Hematopoietic multipotent progenitor cell (in vitro differentiated cells): Measurements from ENCODE around the gene KANSL3. TPM values are rescaled to one million over a fixed set of nuclear protein-coding genes. Genes with fewer than 3 reads are reported as not detected.
"Not testable (repeated sequence)": the region's sequence is repeated elsewhere in the genome, so short reads cannot be mapped to it uniquely, and the experiment has no call there.

Experiments used
- DNase-seq, 3 donors: peaks; one replicate each; pipeline ENCODE4 v3.0.0-alpha.2; 2011 to 2015; ENCODE audit warnings: low read depth in 2 of 3, low spot score in 2 of 3
- total RNA-seq: library from RNA; depleted of rRNA; stranded (reverse); fragments of >200 nt; gene quantifications from one replicate; pipeline ENCODE4 v1.2.3, GENCODE V29; 2012

Gene KANSL3
- total RNA-seq, 1 donor = 72.7 TPM

DNA sequence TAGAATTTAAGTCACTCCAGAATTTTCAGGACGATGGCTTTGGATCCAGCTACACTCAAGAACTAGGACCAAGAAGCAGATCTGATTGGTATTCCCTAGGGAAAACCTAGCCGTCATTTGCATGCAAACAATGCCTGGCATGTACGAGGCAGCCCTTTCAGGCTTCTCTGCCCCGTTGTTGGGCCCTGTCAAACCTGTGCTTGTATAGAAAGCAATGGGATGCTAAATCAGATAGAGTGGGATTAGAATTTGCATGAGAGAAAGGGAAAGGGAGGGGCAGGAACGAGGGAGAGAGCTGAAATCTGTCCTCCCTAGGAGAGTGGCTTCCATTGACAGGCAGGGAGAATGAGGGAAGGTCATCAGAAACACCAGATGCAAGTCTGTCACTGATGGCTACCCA lies 73.0 kb downstream of the KANSL3 start:
- DNase-seq = no peak

DNA sequence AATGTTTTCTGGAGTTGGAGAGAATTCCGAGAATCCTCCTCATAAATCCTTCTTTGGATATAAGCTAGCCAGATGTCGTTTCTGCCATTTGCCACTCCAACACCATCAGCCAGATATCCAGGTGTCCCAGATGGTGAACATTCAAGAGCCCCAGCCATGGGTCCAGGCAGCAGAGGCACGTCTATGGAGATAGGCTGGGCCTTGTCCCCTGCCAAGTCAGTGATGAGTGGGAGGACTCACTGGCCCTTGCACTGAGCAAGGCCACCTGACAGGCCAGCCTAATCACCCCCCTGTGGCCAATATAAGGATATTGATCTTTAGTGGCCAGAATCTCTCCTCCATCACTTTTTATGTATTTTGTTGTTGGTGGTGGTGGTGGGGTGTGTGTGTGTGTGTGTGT lies 73.5 kb downstream of the KANSL3 start:
- DNase-seq = no peak

DNA sequence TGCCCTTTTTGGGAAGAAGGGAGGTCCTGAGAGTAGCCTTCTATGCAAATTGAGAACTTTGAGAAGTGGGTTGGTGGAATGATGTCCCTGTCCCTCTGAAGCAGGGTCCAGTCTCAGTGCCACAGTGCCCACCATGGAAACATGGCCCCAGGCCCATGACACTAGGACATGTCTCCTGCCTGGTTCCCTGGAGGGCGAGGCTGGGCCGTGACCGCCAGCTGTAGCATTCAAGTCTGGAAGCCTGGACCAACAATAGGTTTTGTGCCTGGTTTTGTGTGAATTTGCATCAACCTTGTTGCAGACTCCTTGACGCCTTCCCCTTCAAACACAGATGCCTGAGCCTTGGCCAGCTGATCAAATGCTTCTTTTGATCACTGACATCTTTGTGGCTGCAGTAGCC lies 74.1 kb downstream of the KANSL3 start:
- no peak for DNase-seq

DNA sequence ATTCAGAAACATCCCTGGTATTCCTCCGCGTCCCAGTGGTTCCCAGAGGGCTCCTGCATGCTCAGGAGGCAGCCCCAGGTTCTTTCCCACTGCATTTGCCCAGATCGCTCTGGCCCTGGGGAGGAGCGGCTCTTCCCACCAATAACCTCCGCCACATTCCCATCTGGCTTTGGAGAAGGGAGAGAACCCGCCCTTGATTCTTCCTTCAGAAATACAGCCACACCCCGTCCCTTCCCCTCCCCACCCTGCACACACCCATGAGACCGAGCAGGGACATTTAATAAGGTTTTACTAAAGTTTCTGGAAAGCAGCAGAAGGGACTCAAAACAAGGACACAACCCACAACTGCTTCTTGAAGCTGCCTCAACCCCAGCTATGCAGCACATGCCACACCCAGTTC lies 79.6 kb downstream of the KANSL3 start:
- DNase-seq = no peak

DNA sequence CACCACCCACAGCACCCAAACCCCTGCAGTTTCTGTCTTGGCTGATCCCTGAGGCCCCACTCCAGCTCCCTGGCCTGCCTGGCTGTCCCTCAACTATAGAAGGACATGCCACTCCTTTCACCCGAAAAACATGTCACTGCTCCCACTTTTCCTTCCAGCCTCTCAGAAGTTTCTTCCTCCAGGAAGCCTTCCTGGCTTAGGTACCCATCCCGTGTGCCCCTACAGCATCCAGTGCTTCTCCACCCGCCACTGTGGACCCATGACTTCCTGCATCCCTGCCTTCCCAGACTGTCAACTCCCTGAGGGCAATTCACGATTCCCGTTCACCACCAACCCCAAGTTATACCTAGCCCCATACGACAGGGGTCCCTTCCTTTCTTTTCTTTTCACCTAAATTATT lies 80.1 kb downstream of the KANSL3 start:
- no peak for DNase-seq

DNA sequence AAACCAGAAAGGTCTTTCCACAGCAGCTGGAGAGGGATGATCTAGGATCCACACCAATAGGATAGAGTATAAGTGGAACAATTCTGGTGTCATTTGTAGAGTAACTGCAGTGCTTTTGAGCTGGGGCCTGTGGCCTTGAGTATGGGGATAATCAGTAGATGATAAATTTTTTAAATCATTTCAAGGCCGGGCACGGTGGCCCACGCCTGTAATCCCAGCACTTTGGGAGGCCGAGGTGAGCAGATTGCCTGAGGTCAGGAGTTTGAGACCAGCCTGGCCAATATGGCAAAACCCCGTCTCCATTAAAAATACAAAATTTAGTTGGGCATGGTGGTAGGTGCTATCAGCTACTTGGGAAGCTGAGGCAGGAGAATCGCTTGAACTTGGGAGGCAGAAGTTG lies 80.7 kb downstream of the KANSL3 start:
- DNase-seq = not testable (repeated sequence)

DNA sequence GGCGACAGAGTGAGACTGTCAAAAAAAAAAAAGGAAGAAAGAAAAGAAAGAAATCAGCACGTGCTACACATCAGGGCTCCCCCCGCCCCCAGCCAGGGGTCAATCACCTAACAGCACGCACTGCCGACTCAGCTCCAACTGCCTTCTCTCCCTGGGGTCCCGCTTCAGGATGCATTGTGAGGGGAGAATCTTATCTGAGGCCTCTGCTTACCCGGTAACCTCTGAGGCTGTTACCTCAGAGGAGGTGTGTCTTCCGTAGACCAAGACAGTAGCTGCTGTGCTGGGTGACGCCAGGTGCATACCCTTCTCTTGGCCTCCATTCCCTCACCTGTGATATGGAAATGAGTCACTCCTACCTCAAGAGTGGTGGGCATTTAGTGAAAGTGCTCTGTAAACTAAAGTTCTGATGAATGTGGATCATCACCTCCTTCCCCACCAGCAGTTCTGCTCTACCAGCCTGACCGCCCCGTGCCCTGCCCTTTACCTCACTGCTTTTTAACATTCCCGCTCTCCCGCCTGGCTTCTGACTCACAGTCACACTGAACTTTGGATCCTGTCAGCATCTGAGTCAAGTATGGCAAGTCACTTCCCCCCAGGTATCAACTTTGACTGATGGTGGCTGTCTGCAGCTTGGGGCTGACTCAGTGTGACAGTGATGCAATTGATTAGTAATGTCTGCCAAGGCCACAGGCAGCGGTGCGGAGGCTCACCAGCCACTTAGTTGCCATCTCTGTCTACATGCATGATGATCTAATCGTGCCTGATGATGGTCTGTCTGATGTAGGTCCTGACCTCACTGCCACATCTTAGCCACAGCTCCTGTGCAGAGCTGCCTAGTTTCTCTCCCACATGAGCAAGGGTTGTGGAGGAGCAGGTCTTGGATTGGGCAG lies 81.4 kb downstream of the KANSL3 start:
- DNase-seq = no peak

DNA sequence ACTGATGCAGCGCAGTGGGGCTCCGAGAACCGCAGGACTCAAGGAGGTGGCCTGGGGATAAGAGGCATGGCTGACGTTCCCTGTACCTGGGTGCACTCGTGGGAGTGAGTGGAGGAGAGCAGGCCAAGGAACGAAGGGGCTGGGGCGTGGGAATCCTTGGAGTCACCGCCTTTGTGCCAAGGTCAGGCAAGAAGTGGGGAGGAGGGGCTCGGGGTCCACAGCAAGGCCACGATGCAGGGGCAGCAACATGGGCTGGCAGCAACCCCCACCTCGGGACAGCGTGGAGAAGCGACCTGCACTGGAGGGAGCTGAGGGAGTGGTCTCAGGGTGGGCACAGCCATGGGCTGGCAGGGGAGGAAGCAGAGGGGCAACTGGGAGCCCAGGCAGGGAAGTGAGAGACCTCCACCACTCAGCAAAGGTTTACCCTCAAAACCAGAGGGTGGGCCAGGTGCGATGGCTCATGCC lies 82.9 kb downstream of the KANSL3 start:
- no peak for DNase-seq

DNA sequence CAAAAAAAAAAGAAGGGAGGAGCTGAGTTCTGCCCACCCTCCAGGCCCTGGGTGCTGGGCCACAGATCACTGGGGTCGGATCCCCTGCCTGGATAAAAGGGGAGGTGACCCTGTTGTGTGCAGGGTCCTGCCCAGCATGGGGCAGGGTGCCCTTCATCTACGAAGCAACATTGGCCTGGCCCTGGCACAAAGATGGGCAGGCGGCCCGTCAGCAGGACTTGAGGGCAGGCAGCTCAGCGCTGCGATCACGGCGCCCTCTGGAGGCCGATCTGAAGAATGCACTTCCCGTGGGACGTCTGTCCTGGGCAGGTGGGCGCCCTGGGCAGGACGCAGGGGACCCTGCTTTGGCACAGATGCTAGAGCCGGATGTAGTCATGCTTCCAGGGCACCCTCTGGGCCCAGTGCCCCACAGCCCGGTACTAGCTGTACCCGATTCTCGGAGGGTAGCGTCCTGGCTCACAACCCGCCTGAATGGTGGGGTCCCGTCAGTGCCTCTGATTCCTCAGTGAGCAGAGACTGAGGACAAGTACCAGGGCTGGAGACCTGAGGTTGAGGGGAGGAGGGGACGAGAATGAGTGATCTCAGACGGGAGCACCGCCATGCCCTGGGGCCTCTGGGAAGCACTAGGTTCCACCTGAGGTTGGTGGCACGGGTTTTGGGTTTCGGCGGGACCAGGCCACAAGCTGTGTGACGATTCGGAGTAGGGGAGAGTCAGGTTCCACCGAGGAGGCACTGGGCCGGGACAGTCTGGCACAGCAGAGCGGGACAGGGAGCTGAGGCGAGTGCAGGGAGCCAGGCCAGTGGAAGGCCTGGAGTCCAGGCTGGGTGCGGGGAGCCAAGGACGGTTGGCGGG lies 83.6 kb downstream of the KANSL3 start:
- DNase-seq = peak; percentile 73 to 78 (median 76)

DNA sequence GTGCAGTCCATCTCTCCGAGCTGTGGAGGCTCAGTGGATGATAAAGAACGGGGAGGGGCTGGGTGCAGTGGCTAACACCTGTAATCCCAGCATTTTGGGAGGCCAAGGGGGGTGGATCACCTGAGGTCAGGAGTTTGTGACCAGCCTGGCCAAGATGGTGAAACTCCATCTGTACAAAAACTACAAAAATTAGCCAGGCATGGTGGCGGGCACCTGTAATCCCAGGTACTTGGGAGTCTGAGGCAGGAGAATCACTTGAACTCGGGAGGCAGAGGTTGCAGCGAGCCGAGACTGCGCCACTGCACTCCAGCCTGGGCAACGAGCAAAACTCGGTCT lies 84.2 kb downstream of the KANSL3 start:
- not testable (repeated sequence) for DNase-seq

DNA sequence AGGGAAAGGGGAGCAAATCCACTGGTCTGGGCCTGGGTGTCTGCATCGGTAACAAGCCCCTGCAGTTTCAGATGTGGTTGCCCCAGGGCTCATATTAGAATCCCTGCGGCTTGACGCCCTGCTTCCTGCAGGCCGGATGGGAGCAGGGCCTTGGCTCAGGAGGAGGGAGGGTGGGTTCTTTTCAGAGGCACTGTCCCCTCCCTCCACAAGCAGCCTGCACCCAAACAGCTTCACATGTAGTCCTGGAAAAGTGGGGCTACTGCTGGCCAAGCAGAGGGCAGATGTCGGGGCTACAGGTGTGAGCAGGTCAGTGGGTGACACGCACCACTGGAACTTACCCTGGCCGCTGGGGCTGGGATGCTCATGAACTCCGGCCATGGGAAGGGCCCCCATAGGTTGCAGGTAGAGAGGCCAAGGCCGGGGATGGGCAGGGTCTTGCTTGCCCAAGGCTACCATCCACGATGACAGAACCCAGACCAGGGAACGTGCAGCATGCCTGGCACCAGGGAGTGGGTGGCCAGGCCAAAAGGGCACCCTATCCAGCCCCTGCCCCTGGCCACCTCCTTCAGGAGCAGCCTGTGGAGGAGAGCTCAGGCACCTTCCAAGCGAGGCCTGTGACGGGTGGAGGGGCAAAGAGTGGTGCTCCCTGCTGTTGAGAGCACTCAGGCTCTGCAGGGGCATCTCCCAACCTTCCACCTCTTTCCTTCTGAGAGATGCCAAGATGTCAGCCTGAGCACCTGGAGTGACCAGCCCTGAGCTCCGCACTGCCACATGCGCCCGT lies 84.7 kb downstream of the KANSL3 start:
- DNase-seq = no peak

DNA sequence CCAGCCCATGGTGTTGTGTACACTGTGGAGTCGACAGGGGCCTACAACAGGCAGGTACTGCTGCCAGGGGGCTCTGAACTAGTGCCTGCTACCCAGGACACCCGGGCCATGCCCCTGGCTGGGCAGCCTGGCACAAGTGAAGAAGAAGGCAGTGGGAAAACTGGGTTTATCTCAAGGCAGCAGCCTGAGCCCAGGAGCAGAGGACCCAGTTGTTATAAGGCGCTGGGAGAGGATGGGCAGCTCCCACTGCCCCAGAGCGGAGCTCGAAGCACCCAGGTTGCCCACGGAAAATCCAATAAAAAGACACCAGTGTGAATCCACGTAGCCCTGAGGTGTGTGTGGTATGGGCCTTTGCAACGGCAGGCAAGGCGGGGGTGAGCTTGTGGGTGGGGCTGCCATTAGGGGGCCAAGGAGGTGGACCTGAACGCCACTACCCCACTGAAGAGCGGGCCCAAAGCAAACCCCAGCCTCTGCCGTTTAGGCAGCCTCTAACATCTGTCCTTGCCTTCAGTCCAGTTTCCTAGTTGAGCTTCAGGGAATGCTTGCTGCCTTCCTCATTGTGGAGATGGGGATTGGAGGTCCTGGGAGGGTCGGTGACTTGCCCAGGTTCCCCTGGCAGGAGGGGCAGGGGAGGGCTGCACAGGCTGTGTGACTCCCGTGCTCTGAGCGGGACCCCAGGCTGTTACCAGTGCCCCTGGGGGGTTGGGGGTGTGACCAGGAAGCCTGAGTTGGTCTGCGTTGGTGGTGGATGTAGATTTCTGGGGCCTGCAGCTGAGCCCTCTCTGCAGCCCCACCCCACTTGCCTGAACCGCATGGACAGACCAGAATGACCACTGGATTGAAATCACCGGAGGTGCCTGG lies 85.6 kb downstream of the KANSL3 start:
- DNase-seq = no peak

DNA sequence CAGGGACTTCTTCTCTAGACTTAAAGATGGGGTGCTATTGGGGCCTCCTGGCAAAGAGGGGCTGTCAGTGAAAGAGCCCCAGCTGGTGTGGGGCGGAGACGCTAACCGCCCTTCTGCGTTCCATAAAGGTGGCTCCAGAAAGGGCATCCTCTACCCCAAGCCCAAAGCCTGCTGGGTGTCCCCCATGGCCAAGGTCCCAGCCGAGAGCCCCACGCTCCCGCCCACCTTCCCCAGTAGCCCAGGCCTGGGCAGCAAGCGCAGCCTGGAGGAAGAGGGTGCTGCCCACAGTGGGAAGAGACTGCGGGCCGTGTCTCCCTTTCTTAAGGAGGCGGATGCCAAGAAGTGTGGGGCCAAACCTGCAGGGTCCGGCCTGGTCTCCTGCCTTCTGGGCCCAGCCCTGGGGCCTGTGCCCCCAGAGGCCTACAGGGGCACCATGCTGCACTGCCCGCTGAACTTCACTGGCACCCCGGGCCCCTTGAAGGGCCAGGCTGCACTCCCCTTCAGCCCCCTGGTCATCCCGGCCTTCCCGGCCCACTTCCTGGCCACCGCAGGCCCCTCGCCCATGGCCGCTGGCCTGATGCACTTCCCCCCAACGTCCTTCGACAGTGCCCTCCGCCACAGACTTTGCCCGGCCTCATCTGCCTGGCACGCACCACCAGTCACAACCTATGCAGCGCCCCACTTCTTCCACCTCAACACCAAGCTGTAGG lies 86.4 kb downstream of the KANSL3 start:
- no peak for DNase-seq

DNA sequence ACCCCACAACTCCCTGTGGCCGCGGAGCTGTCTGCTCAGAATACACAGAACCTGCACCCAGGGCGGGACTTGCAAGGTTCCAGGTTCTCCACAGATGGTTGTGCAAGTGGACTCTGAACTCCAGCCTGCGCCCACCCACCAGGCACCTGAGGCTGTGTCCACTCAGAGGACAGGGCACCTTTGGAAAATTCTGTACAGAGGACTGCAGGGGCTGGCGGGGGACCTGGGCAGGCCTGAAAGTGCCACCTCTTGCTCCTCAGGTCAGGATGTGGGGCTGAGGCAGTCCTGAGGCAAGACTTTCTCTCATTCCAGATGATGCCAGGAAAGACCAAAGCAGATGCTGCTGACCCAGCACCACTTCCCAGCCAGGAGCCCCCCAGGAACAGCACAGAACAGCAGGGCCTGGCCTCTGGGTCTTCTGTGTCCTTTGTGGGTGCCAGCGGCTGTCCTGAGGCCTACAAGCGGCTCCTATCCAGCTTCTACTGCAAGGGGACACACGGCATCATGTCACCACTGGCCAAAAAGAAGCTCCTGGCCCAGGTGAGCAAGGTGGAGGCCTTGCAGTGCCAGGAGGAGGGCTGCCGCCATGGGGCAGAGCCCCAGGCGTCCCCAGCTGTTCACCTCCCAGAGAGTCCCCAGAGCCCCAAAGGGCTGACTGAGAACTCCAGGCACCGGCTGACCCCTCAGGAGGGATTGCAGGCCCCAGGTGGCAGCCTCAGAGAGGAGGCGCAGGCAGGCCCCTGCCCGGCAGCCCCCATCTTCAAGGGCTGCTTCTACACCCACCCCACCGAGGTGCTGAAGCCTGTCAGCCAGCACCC lies 87.1 kb downstream of the KANSL3 start:
- DNase-seq = no peak

DNA sequence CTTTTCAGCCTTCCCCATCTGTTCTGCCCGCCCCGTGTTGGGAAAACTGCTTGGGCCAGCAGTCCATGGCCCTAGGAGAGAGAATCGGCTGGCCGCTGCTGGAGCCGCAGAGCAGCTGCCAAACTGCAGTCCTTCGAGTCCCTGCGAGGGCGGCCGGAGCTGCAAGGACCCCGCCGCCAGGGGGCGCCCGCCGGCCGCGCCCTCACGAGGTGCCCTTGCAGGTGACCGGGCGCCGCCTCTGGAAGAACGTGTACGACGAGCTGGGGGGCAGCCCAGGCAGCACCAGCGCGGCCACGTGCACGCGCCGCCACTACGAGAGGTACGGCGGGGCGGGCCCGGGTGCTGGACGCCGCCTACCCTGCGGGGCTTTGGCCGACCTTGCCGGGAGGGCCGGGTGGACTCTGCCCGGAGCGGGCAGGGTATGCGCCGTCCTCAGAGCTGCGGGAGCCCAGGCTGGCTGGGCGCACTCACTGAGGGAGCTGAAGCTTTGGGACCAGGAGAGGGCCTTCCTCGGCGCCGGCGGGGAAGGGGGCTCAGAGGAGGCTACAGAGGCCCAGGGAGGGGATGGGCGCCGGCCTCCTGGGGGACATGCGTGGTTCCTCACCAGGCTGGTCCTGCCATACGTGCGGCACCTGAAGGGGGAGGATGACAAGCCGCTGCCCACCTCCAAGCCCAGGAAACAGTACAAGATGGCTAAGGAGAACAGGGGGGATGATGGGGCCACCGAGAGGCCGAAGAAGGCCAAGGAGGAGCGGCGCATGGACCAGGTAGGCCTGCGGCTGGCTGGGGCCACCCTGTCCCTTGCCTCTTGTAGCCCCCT lies 87.9 kb downstream of the KANSL3 start:
- DNase-seq = no peak

DNA sequence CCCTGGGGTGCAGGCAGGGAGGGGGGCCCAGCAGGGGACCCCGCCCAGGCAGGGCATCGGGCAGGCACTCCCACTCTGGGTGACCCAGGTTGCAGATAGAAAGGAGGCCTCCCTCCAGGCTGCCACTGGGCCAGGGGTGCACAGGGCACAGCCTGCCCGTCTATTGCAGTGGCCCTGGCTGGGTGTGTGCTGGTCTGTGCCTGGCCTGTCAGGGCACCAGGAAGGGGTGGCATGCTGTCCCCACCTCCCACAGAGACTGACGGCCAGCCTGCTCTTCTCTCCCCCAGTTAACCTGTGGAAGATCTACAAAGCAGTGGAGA lies 88.7 kb downstream of the KANSL3 start:
- DNase-seq = no peak

DNA sequence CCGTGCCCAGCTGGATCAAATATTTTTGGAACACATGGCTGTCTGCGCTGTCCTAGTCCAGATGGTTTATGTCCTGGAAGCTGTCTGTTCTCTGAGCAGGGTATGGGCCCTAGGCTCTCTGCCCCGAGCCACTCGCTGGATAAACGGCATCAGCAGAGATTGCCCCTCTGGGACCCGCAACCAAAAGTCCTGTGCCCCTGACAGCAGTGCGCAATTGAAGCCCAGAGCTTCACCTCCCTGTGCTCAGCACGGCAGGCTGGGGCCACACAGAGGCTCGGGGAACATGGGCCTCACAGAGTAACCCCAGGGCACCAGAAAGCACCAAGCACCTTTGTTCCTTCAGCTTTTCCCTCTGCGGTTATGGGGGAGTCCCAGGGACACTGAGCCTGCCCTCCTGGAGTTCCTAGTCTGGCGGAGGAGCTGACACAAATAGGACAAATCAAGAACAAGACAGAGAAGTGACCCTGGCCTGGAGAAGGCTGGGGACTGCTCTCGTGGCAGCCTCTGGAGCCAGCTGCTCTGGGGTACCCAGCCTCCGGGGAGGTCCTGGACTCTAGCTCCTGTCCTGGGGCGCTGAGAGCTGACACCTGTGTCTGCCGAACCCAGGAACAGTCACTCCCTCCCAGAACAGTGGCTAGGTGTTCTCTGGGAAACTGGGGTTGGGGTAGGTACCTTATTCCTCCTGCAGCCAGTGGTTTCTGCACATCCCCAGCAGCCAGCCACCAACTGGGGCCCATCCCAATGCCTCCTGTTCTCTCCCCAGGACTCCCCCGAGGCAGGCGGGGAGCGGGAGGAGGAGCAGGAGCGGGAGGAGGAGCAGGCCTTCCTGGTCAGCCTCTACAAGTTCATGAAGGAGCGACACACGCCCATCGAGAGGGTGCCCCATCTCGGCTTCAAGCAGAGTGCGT lies 89.3 kb downstream of the KANSL3 start:
- DNase-seq = no peak
